ENCODE results near the gene TLX2.

DNA sequence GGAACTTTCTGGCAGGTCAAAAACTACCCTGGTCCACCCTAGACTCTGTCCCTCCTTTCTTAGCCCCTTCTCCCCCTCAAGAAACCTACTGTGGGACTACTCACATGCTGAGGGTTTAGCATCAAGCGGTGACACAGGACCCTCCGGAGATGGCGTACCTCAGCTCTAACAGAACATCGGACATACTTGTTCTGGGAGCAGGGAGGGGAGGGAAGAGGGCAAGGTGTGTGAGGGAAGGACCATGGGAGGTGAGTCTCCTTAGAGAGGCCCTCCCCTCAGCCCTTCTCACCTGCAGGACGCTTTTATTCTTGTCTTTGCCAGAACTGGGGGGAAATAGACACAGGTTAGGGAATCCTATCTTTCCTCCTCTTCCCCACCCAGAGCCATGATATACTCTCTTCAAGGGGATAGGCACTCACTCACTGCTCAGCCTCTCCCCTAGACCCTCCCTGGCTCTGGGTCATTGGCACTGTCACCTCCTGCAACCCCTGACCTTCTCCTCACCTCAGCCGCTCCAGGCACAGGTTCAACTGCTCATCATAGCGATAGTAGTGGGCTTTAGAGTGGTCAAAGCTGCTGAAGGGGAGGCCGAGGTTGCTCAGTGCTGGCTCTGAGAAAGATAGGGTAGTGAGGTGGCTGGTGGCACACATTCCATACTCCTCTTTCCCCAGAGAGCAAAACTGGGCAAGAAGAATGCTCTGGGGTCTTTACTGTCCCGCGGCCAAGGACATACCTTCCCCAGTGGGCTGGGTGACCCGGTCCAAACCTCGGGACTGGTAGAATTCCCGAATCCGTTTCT, 8.6 kb upstream of the TLX2 start:
- TF ChIP-seq POLR2A (IDR thresholded peaks at IDR 0.05) = no peak
- TF ChIP-seq POLR2AphosphoS5 (IDR thresholded peaks at IDR 0.05; ENCODE audit: insufficient read depth in 1 of 2, low read depth in 1 of 2) = no peak
- no peak for TF ChIP-seq CTCF (IDR thresholded peaks at IDR 0.05)

All from vagina (tissue), 2 donors.